Kidney (tissue), 14 donors: ENCODE results near the gene ADRB2. TPM values are rescaled to one million over a fixed set of nuclear protein-coding genes. Genes with fewer than 3 reads are reported as not detected.

Source experiments
- DNase-seq, 5 donors: peaks; one replicate each; pipeline ENCODE4 v3.0.0-alpha.2; 2013 to 2020
- FAIRE-seq: peaks from 2 replicates; lab custom pipeline; 2012; peaks lifted over from hg19 to GRCh38; lab: Jason Lieb, UNC
- H3K27ac ChIP-seq, 2 donors: one replicate each; pipeline ENCODE4 v1.7.0; 2013; ENCODE audit warnings: low read depth in 2 of 2, low read length in 2 of 2, inconsistent platforms in 1 of 2
- H3K27me3 ChIP-seq: one replicate; pipeline ENCODE4 v1.7.1; 2013; ENCODE audit warnings: low read length, inconsistent platforms; ENCODE audit not compliant: control insufficient read depth, insufficient read depth
- H3K36me3 ChIP-seq, 3 donors: one replicate each; pipeline versions ENCODE4 v1.7.0 to v1.7.1; 2013; ENCODE audit warnings: low read length in 3 of 3, control low read depth in 1 of 3, inconsistent platforms in 1 of 3; ENCODE audit not compliant: insufficient read depth in 3 of 3, control insufficient read depth in 2 of 3
- H3K4me1 ChIP-seq, 3 donors: one replicate each; pipeline versions ENCODE4 v1.7.0 to v1.7.1; 2013; ENCODE audit warnings: low read length in 3 of 3, inconsistent platforms in 1 of 3, low read depth in 1 of 3; ENCODE audit not compliant: control insufficient read depth in 2 of 3, insufficient read depth in 2 of 3
- H3K4me3 ChIP-seq, 3 donors: one replicate each; pipeline versions ENCODE4 v1.7.0 to v1.8.1; 2013; ENCODE audit warnings: low read length in 3 of 3, control low read depth in 1 of 3, inconsistent platforms in 1 of 3
- H3K9ac ChIP-seq, 3 donors: one replicate each; pipeline versions ENCODE4 v1.7.0 to v1.7.1; 2013; ENCODE audit warnings: low read length in 3 of 3, control low read depth in 1 of 3, inconsistent platforms in 1 of 3
- H3K9me3 ChIP-seq, 3 donors: one replicate each; pipeline versions ENCODE4 v1.7.0 to v1.7.1; 2013; ENCODE audit warnings: low read length in 3 of 3, control low read depth in 1 of 3, inconsistent platforms in 1 of 3; ENCODE audit not compliant: control insufficient read depth in 2 of 3, insufficient read depth in 1 of 3
- CTCF ChIP-seq: IDR thresholded peaks from 3 replicates; pipeline ENCODE4 v1.5.1; 2012; ENCODE audit warnings: mild to moderate bottlenecking, moderate library complexity, borderline replicate concordance; ENCODE audit not compliant: insufficient read depth; ENCODE audit errors: extremely low read depth
- intact Hi-C: fragments of 100-400 bp; cut with DNase I; formaldehyde crosslinking; loops from one replicate; pipeline ENCODE4 v1.11.1; 2022
- polyA plus RNA-seq: library from polyadenylated mRNA; stranded (reverse); fragments of 350-450 nt; fragmentation: Illumina TruSeq; extraction: RNeasy Lipid Tissue Mini Kit (QIAGEN cat#74804); gene quantifications from one replicate; pipeline ENCODE4 v1.2.3, GENCODE V29; 2014; ENCODE audit warnings: low read depth, low replicate concordance; ENCODE audit not compliant: insufficient read depth
- total RNA-seq: library from RNA; stranded (reverse); fragmentation: NEBNext Ultra II Directional; extraction: Animal tissue kit (Norgen Biotek cat#: 25700); gene quantifications from one replicate; pipeline ENCODE4 v1.2.1, GENCODE V29; 2021
- donor health status: control.
- donor health status: control.
- donor health status: control.
- donor health status: control.
- donor health status: control.
- donor health status: DM: yes; HTN: yes; CAD: no.
- donor health status: Normal renal cell carcinoma (clear cell type).

ADRB2 gene
- total and polyA plus RNA-seq, 2 donors from 2014 or later, result 0.92 to 5.0 TPM

- intact Hi-C loops, result no loop called here
These were observed 34.7 kb upstream of the ADRB2 start for GRCh38 chr5:148791696-148792095.

GRCh38 chr5:148792744-148793143 lies 33.7 kb upstream of the ADRB2 start:
- Histone ChIP-seq H3K4me3 (no peak overlapping the region), H3K27me3 (no peaks in the 10 kb centered on the region), H3K36me3 (no peaks in the 10 kb centered on the region), H3K27ac (no peak overlapping the region), H3K9ac (no peak overlapping the region), H3K4me1 (no peaks in the 10 kb centered on the region), H3K9me3 (no peaks in the 10 kb centered on the region)
- no peak for TF ChIP-seq CTCF
- DNase-seq (no peak), FAIRE-seq (no peak)
- intact Hi-C loops, result no loop called here

More at GRCh38 chr5:148791696-148792095, 34.7 kb upstream of the ADRB2 start:
- Histone ChIP-seq H3K9me3 (no peaks in the 10 kb centered on the region), H3K4me1 (no peaks in the 10 kb centered on the region), H3K4me3 (no peak overlapping the region), H3K27me3 (no peaks in the 10 kb centered on the region), H3K27ac (no peak overlapping the region), H3K9ac (no peak overlapping the region), H3K36me3 (no peaks in the 10 kb centered on the region)
- FAIRE-seq (no peak), DNase-seq (no peak)
- TF ChIP-seq CTCF, result no peak

- intact Hi-C loops, result no loop called here
- DNase-seq, result no peak
- Histone ChIP-seq H3K27me3 (no peaks in the 10 kb centered on the region), H3K9ac (no peak overlapping the region), H3K4me3 (no peak overlapping the region), H3K9me3 (no peaks in the 10 kb centered on the region), H3K4me1 (no peaks in the 10 kb centered on the region), H3K36me3 (no peaks in the 10 kb centered on the region), H3K27ac (no peak overlapping the region)
- no peak for FAIRE-seq
- no peak for TF ChIP-seq CTCF
These were observed 33.1 kb upstream of the ADRB2 start for GRCh38 chr5:148793261-148793660.

- DNase-seq, result no peak
- FAIRE-seq, result no peak
- no peaks in the 10 kb centered on the region for H3K27me3 ChIP-seq
- intact Hi-C loops, result no loop called here
- H3K36me3 ChIP-seq, result no peaks in the 10 kb centered on the region
- no peak overlapping the region for H3K27ac ChIP-seq
- H3K9me3 ChIP-seq, result no peaks in the 10 kb centered on the region
- no peak overlapping the region for H3K4me3 ChIP-seq
- no peaks in the 10 kb centered on the region for H3K4me1 ChIP-seq
- no peak overlapping the region for H3K9ac ChIP-seq
- TF ChIP-seq CTCF, result no peak
These were observed 32.1 kb upstream of the ADRB2 start for GRCh38 chr5:148794275-148794674.
